GM12878 (cell line): ENCODE results near the gene FBXO3. TPM values are rescaled to one million over a fixed set of nuclear protein-coding genes. Genes with fewer than 3 reads are reported as not detected.

ENCODE experiments used
- ATAC-seq: fragments of 200-7000 bp; cut with Tn5 transposase; 3 replicates; pipeline ENCODE4 v1.9.1; 2020; ENCODE audit warnings: mild to moderate bottlenecking, moderate library complexity
- BruUV-seq: library from RNA; stranded (reverse); fragments of 400-500 nt; replicated peaks from 2 replicates; lab custom pipeline; 2021; lab: Mats Ljungman, UMichigan
- CTCF ChIA-PET: fragments of 300-600 bp; sonication (Branson Sonifier 250); formaldehyde crosslinking; extraction: SDS; loops from one replicate; lab custom pipeline; 2021; ENCODE audit warnings: inconsistent platforms; lab: Yijun Ruan, JAX
- POLR2A ChIA-PET: fragments of 350-600 bp; formaldehyde crosslinking; extraction: SDS; loops from one replicate; lab custom pipeline; 2021; ENCODE audit warnings: inconsistent platforms; lab: Charles Lee
- RAD21 ChIA-PET: fragments of 300-600 bp; sonication (Branson Sonifier 250); formaldehyde crosslinking; loops from one replicate; lab custom pipeline; 2023; ENCODE audit warnings: antibody characterized with exemption; ENCODE audit not compliant: unreplicated experiment; lab: Charles Lee
- SMC1A ChIA-PET: fragments of 300-600 bp; sonication (Branson Sonifier 250); formaldehyde crosslinking; loops from one replicate; lab custom pipeline; 2023; ENCODE audit not compliant: unreplicated experiment, uncharacterized antibody; lab: Charles Lee
- DNase-seq: peaks from one replicate; pipeline ENCODE4 v3.0.0-alpha.2; 2011; ENCODE audit warnings: low read depth, low spot score
- FAIRE-seq: peaks from 3 replicates; lab custom pipeline; 2011; peaks lifted over from hg19 to GRCh38; lab: Jason Lieb, UNC
- H2AFZ ChIP-seq: 2 replicates; pipeline ENCODE4 v1.6.0; 2011; ENCODE audit warnings: low read depth, low read length, control low read depth; ENCODE audit not compliant: control insufficient read depth
- H3K27ac ChIP-seq: 2 replicates; pipeline ENCODE4 v1.5.1; 2011; ENCODE audit warnings: control low read depth; ENCODE audit not compliant: control insufficient read depth, insufficient read depth
- H3K27me3 ChIP-seq, 2 experiments: replicated peaks in 1 of 2; 2 replicates each; pipeline versions ENCODE4 v1.6.0 to v1.6.1; 2011; ENCODE audit warnings: low read length in 1 of 2; ENCODE audit not compliant: control insufficient read depth in 2 of 2, insufficient read depth in 2 of 2
- H3K36me3 ChIP-seq, 2 experiments: 2 replicates each; pipeline ENCODE4 v1.5.1; 2011; ENCODE audit warnings: low read length in 1 of 2; ENCODE audit not compliant: control insufficient read depth in 2 of 2, insufficient read depth in 2 of 2
- H3K4me1 ChIP-seq: 2 replicates; pipeline ENCODE4 v1.6.1; 2011; ENCODE audit warnings: mild to moderate bottlenecking, low read length, moderate library complexity, mixed read lengths; ENCODE audit not compliant: control insufficient read depth, insufficient read depth
- H3K4me2 ChIP-seq: 2 replicates; pipeline ENCODE4 v1.6.0; 2011; ENCODE audit warnings: control low read depth; ENCODE audit not compliant: control insufficient read depth, insufficient read depth
- H3K4me3 ChIP-seq: fragments of 200-600 bp; sonication (generic); 2 replicates; pipeline ENCODE4 v1.5.1; 2016
- H3K79me2 ChIP-seq: 2 replicates; pipeline ENCODE4 v1.6.0; 2011; ENCODE audit warnings: low read length; ENCODE audit not compliant: control insufficient read depth, insufficient read depth
- H3K9ac ChIP-seq: 2 replicates; pipeline ENCODE4 v1.8.0; 2011; ENCODE audit warnings: low read length, control low read depth, mixed read lengths; ENCODE audit not compliant: control insufficient read depth, insufficient read depth
- H3K9me3 ChIP-seq: replicated peaks from 3 replicates; pipeline ENCODE4 v1.5.1; 2011; ENCODE audit warnings: mild to moderate bottlenecking, low read length; ENCODE audit not compliant: control insufficient read depth, insufficient read depth
- H4K20me1 ChIP-seq: 2 replicates; pipeline ENCODE4 v1.6.0; 2011; ENCODE audit not compliant: control insufficient read depth, insufficient read depth
- CEBPZ ChIP-seq: fragments of 150-350 bp; IDR thresholded peaks from 2 replicates; pipeline ENCODE4 v1.6.1; 2016; ENCODE audit warnings: low read depth, low read length
- DPF2 ChIP-seq: fragments of 450-650 bp; IDR thresholded peaks from 2 replicates; pipeline ENCODE4 v1.6.1; 2017; ENCODE audit warnings: mild to moderate bottlenecking
- EGR1 ChIP-seq, 2 experiments: IDR thresholded peaks; 1 replicate in 1 of 2; 2 replicates in 1 of 2; pipeline ENCODE4 v1.6.1; 2011 to 2012; ENCODE audit warnings: low read depth in 2 of 2, low read length in 2 of 2, borderline replicate concordance in 1 of 2, mild to moderate bottlenecking in 1 of 2, moderate library complexity in 1 of 2
- HDGF ChIP-seq: fragments of 450-650 bp; IDR thresholded peaks from 2 replicates; pipeline ENCODE4 v1.6.1; 2016; ENCODE audit warnings: antibody characterized with exemption
- IKZF1 ChIP-seq: fragments of 450-650 bp; conservative IDR thresholded peaks from 2 replicates; pipeline ENCODE4 v1.6.1; 2017; ENCODE audit warnings: antibody characterized with exemption, mild to moderate bottlenecking
- LARP7 ChIP-seq: fragments of 450-650 bp; IDR thresholded peaks from 2 replicates; pipeline ENCODE4 v1.6.1; 2017; ENCODE audit warnings: mild to moderate bottlenecking
- POLR2AphosphoS2 ChIP-seq: IDR thresholded peaks from 2 replicates; pipeline ENCODE4 v1.6.1; 2011; ENCODE audit warnings: low read depth, mild to moderate bottlenecking, low read length, improper control_type of control experiment, moderate library complexity
- POLR2AphosphoS5 ChIP-seq: IDR thresholded peaks from 2 replicates; pipeline ENCODE4 v1.6.1; 2011; ENCODE audit warnings: mild to moderate bottlenecking, low read length, inconsistent platforms
- RB1 ChIP-seq: fragments of 450-650 bp; formaldehyde crosslinking; IDR thresholded peaks from 2 replicates; pipeline ENCODE4 v1.6.1; 2017; ENCODE audit warnings: mild to moderate bottlenecking, borderline replicate concordance
- TAF1 ChIP-seq: IDR thresholded peaks from 2 replicates; pipeline ENCODE4 v1.6.1; 2011; ENCODE audit warnings: mild to moderate bottlenecking, low read depth, low read length, borderline replicate concordance
- TBL1XR1 ChIP-seq: IDR thresholded peaks from 2 replicates; pipeline ENCODE4 v1.6.1; 2012; ENCODE audit warnings: low read depth, low read length, improper control_type of control experiment
- TCF12 ChIP-seq: IDR thresholded peaks from 2 replicates; pipeline ENCODE4 v1.6.1; 2011; ENCODE audit warnings: low read depth, mild to moderate bottlenecking, low read length
- USF2 ChIP-seq: IDR thresholded peaks from 2 replicates; pipeline ENCODE4 v1.6.1; 2011; ENCODE audit warnings: low read depth, low read length, improper control_type of control experiment, borderline replicate concordance
- WGBS: methylation state at CpG from one replicate; pipeline ENCODE4 v1.1.6; 2016; ENCODE audit warnings: low lambda C conversion rate; ENCODE audit not compliant: insufficient replicate concordance, insufficient coverage; ENCODE audit errors: missing lambda C conversion rate; 5-methylcytosine and 5-hydroxymethylcytosine counted together
- in situ Hi-C: fragments of 300-500 bp; cut with MboI; formaldehyde crosslinking; loops from 9 replicates; pipeline ENCODE4 v1.14.3; 2018; ENCODE audit warnings: mixed read lengths
- intact Hi-C: fragments of 100-400 bp; cut with micrococcal nuclease; formaldehyde crosslinking; loops from one replicate; pipeline ENCODE4 v1.14.2; 2022; ENCODE audit not compliant: unreplicated experiment
- polyA plus RNA-seq, 11 experiments: library from polyadenylated mRNA; depleted of rRNA in 4 of 11; unstranded in 6 of 11; stranded (reverse) in 5 of 11; fragments of >200 nt; fragmentation: Nextera tagmentation in 4 of 11; fragmentation: Illumina TruSeq in 1 of 11; extraction: Ambion mirVana in 4 of 11; extraction: Trizol in 1 of 11; gene quantifications; 1 replicate in 1 of 11; 2 replicates in 10 of 11; pipeline versions ENCODE4 v1.2.1 to v1.2.3, GENCODE V29; 2011 to 2016; ENCODE audit warnings: inconsistent platforms in 2 of 11, missing spikeins in 2 of 11, low read depth in 1 of 11
- total RNA-seq, 4 experiments: library from RNA; depleted of rRNA in 3 of 4; stranded (reverse); fragments of >200 nt in 3 of 4; fragmentation: Illumina TruSeq in 1 of 4; extraction: Trizol in 1 of 4; gene quantifications; 2 replicates each; pipeline versions ENCODE4 v1.2.1 to v1.2.3, GENCODE V29; 2013 to 2021
- TF ChIP-seq, protein P1 (sequence below): fragments of 450-650 bp; IDR thresholded peaks from 2 replicates; pipeline ENCODE4 v1.6.1; 2017; ENCODE audit warnings: mild to moderate bottlenecking, moderate library complexity

The FBXO3 gene
- total and polyA plus RNA-seq, 10 of the 15 experiments (the other 5 are each of a cell fraction or from before 2014, with no cell fraction given) = 8.9 to 33.4 (median 13.8) TPM

DNA sequence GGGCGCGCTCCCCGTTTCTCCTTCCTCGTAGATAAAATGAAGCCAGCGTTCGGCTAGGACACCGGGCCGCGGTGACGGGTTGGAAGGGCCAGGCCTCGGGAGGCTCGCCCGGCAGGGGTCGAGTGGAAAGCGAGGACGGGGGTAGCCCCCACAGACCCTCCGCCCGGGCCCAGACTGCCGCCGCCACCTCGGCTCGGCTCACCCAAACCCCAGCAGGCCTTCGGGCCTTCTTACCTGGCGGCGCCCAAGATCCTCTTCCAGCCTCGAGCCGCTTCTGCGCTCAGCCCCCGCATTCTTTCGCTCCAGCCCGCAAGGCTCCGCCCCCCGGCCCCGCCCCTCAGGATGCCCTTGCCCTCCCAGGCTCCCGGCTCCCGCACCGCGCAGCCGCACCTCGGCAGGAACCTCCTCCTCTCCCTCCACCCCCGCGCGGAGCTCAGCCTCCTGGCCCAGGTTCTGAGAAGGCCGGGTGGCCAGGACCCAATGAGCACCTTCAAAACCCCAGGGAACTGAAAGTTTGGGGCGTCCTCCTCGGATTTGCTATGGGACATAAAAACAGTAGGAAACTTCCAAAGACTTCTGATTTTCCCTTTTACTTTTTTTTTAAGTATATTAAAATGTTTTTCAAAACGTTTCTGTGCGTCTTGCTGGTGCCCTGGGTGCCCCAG is 38.0 kb downstream of the FBXO3 start, which contains the start of gene CD59:
Gene CD59 (minus strand): TSS at position 276 of the 665 bp plus-strand sequence. CDS start 13,978 bp downstream, outside the sequence.
- RAD21 ChIA-PET = interaction anchor here (0.6 to 3.0 kb wide), 10 partner anchors 9 to 71 kb away, joined by 3 to 16 read pairs (median 3); partner anchors contain the start of gene FBXO3
- Histone ChIP-seq H3K4me1 (peaks cover 16% of the 10 kb centered on the region), H3K27ac (peak within 1 kb of the TSS; percentile 77), H3K9ac (peak within 1 kb of the TSS; percentile 86), H3K4me2 (peak within 1 kb of the TSS; percentile 96), H3K9me3 (no peaks in the 10 kb centered on the region), H3K36me3 (no peaks in the 10 kb centered on the region), H4K20me1 (no peaks in the 10 kb centered on the region), H3K27me3 (no peaks in the 10 kb centered on the region), H3K4me3 (peak within 1 kb of the TSS; percentile 83), H3K79me2 (peaks cover 40% of the 10 kb centered on the region), H2AFZ (peak within 1 kb of the TSS; percentile 67)
- peak; percentile 54 for FAIRE-seq
- CTCF ChIA-PET = interaction anchor here (0.6 to 2.5 kb wide), 10 partner anchors 12 to 801 kb away, joined by 3 to 27 read pairs (median 4); no protein-coding TSS in a partner anchor
- peak; percentile 77 for ATAC-seq
- in situ Hi-C loops = no loop called here
- BruUV-seq = no TSS peak
- POLR2A ChIA-PET = interaction anchor here (0.5 to 1.5 kb wide), 4 partner anchors 58 to 575 kb away, joined by 3 to 4 read pairs (median 3); partner anchors contain the start of gene CSTF3
- WGBS = 1% methylated on average over 47 of the region's 48 CpGs
- intact Hi-C loops = loop anchor here (5.0 kb wide), 1 partner anchor 34 kb away; the partner anchor contains the start of gene C11orf91
- peak; percentile 54 for DNase-seq
- SMC1A ChIA-PET = interaction anchor here (0.7 to 5.9 kb wide), 11 partner anchors 12 to 570 kb away, joined by 3 to 43 read pairs (median 4); no protein-coding TSS in a partner anchor
- TF ChIP-seq RB1 (peak; percentile 58; the same call in 1 of the 2 replicates), TAF1 (peak; percentile 58; the same call in 1 of the 2 replicates), LARP7 (0 out of 2 replicates have a peak, but pooled peaks have one; percentile 53), DPF2 (peak; percentile 87), IKZF1 (peak; percentile 46; the same call in 1 of the 2 replicates), EGR1 (IDR thresholded peaks at IDR 0.05; ENCODE audit: borderline replicate concordance in 1 of 2, low read depth in 2 of 2, low read length in 2 of 2) (peak in 1 of 2 experiments; percentile 92; a peak in 2 of 3 replicates), TCF12 (peak; percentile 31; the same call in 1 of the 2 replicates), USF2 (no peak), CEBPZ (no peak), POLR2AphosphoS5 (peak; percentile 77), HDGF (peak; percentile 44; the same call in 1 of the 2 replicates), POLR2AphosphoS2 (0 out of 2 replicates have a peak, but pooled peaks have one; percentile 46), TBL1XR1 (0 out of 2 replicates have a peak, but pooled peaks have one; percentile 8)
- TF ChIP-seq, protein P1, sequence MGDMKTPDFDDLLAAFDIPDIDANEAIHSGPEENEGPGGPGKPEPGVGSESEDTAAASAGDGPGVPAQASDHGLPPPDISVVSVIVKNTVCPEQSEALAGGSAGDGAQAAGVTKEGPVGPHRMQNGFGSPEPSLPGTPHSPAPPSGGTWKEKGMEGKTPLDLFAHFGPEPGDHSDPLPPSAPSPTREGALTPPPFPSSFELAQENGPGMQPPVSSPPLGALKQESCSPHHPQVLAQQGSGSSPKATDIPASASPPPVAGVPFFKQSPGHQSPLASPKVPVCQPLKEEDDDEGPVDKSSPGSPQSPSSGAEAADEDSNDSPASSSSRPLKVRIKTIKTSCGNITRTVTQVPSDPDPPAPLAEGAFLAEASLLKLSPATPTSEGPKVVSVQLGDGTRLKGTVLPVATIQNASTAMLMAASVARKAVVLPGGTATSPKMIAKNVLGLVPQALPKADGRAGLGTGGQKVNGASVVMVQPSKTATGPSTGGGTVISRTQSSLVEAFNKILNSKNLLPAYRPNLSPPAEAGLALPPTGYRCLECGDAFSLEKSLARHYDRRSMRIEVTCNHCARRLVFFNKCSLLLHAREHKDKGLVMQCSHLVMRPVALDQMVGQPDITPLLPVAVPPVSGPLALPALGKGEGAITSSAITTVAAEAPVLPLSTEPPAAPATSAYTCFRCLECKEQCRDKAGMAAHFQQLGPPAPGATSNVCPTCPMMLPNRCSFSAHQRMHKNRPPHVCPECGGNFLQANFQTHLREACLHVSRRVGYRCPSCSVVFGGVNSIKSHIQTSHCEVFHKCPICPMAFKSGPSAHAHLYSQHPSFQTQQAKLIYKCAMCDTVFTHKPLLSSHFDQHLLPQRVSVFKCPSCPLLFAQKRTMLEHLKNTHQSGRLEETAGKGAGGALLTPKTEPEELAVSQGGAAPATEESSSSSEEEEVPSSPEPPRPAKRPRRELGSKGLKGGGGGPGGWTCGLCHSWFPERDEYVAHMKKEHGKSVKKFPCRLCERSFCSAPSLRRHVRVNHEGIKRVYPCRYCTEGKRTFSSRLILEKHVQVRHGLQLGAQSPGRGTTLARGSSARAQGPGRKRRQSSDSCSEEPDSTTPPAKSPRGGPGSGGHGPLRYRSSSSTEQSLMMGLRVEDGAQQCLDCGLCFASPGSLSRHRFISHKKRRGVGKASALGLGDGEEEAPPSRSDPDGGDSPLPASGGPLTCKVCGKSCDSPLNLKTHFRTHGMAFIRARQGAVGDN = peak; percentile 41; the same call in 1 of the 2 replicates
